HFFc6 (cell line): Measurements from ENCODE around the gene RFLNA. TPM values are rescaled to one million over a fixed set of nuclear protein-coding genes. Genes with fewer than 3 reads are reported as not detected.

Experiments
- microRNA-seq: library from miRNA; unstranded; fragments of <30 nt; microRNA quantifications from one replicate; pipeline ENCODE4, GENCODE V29; 2019
- total RNA-seq, 6 experiments: library from RNA; stranded (reverse); fragmentation: NEBNext Ultra II Directional; extraction: Animal tissue kit (Norgen Biotek cat#: 25700); gene quantifications; 2 replicates in 1 of 6; 3 replicates in 5 of 6; pipeline ENCODE4 v1.2.3, GENCODE V29; 2021

The RFLNA gene
- total RNA-seq, 6 experiments from 2014 or later: not detected

Small RNA genes within 50 kb of the gene (microRNA-seq; reads per million reads assigned to microRNA genes)
- 6.2 reads per million for gene MIR6880
